Measurements from ENCODE around the gene PRDM15.

Gene PRDM15

GRCh38 chr21:41892726-41893125 is 13.6 kb upstream of the PRDM15 start:
- no peak overlapping the region for H3K27ac ChIP-seq (ENCODE audit: low read length)
- H3K9me3 ChIP-seq (ENCODE audit: control insufficient read depth, low read depth, low read length) = no peaks in the 10 kb centered on the region
- H3K4me3 ChIP-seq (ENCODE audit: low read length) = no peak overlapping the region
- H3K27me3 ChIP-seq (ENCODE audit: control insufficient read depth, insufficient read depth, low read length) = no peaks in the 10 kb centered on the region
- H3K36me3 ChIP-seq (ENCODE audit: control insufficient read depth, low read depth, low read length) = no peaks in the 10 kb centered on the region
- H3K4me1 ChIP-seq (ENCODE audit: control insufficient read depth, low read depth, low read length) = peaks cover 18% of the 10 kb centered on the region
- H3K9ac ChIP-seq (ENCODE audit: low read length) = no peak overlapping the region

GRCh38 chr21:41891132-41891531 is 12.0 kb upstream of the PRDM15 start:
- no peak overlapping the region for H3K9ac ChIP-seq (ENCODE audit: low read length)
- H3K4me1 ChIP-seq (ENCODE audit: control insufficient read depth, low read depth, low read length) = peaks cover 4% of the 10 kb centered on the region
- no peaks in the 10 kb centered on the region for H3K36me3 ChIP-seq (ENCODE audit: control insufficient read depth, low read depth, low read length)
- no peaks in the 10 kb centered on the region for H3K27me3 ChIP-seq (ENCODE audit: control insufficient read depth, insufficient read depth, low read length)
- no peaks in the 10 kb centered on the region for H3K9me3 ChIP-seq (ENCODE audit: control insufficient read depth, low read depth, low read length)
- no peak overlapping the region for H3K27ac ChIP-seq (ENCODE audit: low read length)
- no peak overlapping the region for H3K4me3 ChIP-seq (ENCODE audit: low read length)

GRCh38 chr21:41890355-41890754 is 11.2 kb upstream of the PRDM15 start:
- Histone ChIP-seq H3K9me3 (ENCODE audit: control insufficient read depth, low read depth, low read length) (no peaks in the 10 kb centered on the region), H3K36me3 (ENCODE audit: control insufficient read depth, low read depth, low read length) (no peaks in the 10 kb centered on the region), H3K27me3 (ENCODE audit: control insufficient read depth, insufficient read depth, low read length) (no peaks in the 10 kb centered on the region), H3K27ac (ENCODE audit: low read length) (no peak overlapping the region), H3K9ac (ENCODE audit: low read length) (no peak overlapping the region), H3K4me3 (ENCODE audit: low read length) (no peak overlapping the region), H3K4me1 (ENCODE audit: control insufficient read depth, low read depth, low read length) (peaks cover 3% of the 10 kb centered on the region)

DNA sequence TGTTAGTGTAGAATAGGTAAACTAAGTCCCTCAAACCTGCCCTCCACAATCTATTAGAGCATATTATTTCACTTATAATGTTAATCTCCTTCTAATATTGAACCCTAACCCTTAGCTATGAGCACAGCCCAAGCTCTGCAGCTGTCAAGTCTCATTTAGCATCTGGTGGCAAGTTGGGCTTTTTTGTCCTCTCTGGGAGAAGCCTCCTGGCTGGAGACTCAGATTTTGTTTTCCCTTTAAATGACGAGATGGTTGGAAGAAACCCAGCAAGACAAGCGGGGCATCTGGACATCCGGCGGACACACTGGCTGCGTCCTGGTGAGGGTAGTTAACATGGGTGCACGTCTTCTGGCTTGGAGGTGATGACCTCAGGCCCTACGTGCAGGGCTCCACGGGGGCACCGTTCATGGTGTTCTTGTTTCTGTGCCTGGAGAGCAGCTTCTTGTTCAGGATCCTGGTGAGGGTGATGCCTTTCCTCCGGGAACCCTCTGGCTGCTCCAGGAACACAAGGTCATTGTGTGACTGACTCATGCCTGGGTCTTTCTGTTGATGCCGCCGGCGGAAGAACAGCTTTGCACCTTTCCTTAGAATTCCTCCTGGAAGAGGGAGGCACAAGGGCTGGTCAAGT is 9.7 kb upstream of the PRDM15 start:
- Histone ChIP-seq H3K9ac (ENCODE audit: low read length) (no peak overlapping the region), H3K4me1 (ENCODE audit: control insufficient read depth, low read depth, low read length) (peaks cover 8% of the 10 kb centered on the region), H3K4me3 (ENCODE audit: low read length) (no peak overlapping the region)

GRCh38 chr21:41887667-41888066 is 8.5 kb upstream of the PRDM15 start:
- no peak overlapping the region for H3K27ac ChIP-seq (ENCODE audit: low read length)
- no peaks in the 10 kb centered on the region for H3K9me3 ChIP-seq (ENCODE audit: control insufficient read depth, low read depth, low read length)
- no peak overlapping the region for H3K4me3 ChIP-seq (ENCODE audit: low read length)
- peaks cover 8% of the 10 kb centered on the region for H3K4me1 ChIP-seq (ENCODE audit: control insufficient read depth, low read depth, low read length)
- no peaks in the 10 kb centered on the region for H3K36me3 ChIP-seq (ENCODE audit: control insufficient read depth, low read depth, low read length)
- H3K27me3 ChIP-seq (ENCODE audit: control insufficient read depth, insufficient read depth, low read length) = no peaks in the 10 kb centered on the region
- H3K9ac ChIP-seq (ENCODE audit: low read length) = no peak overlapping the region

More for the DNA sequence above, 9.7 kb upstream of the PRDM15 start:
- Histone ChIP-seq H3K27me3 (ENCODE audit: control insufficient read depth, insufficient read depth, low read length) (no peaks in the 10 kb centered on the region), H3K36me3 (ENCODE audit: control insufficient read depth, low read depth, low read length) (no peaks in the 10 kb centered on the region), H3K9me3 (ENCODE audit: control insufficient read depth, low read depth, low read length) (no peaks in the 10 kb centered on the region), H3K27ac (ENCODE audit: low read length) (no peak overlapping the region)

- no peak overlapping the region for H3K9ac ChIP-seq (ENCODE audit: low read length)
- peaks cover 8% of the 10 kb centered on the region for H3K4me1 ChIP-seq (ENCODE audit: control insufficient read depth, low read depth, low read length)
- H3K9me3 ChIP-seq (ENCODE audit: control insufficient read depth, low read depth, low read length) = no peaks in the 10 kb centered on the region
- H3K27ac ChIP-seq (ENCODE audit: low read length) = no peak overlapping the region
- H3K4me3 ChIP-seq (ENCODE audit: low read length) = no peak overlapping the region
- H3K36me3 ChIP-seq (ENCODE audit: control insufficient read depth, low read depth, low read length) = no peaks in the 10 kb centered on the region
- no peaks in the 10 kb centered on the region for H3K27me3 ChIP-seq (ENCODE audit: control insufficient read depth, insufficient read depth, low read length)
Observed at GRCh38 chr21:41886328-41886727, 7.2 kb upstream of the PRDM15 start.

DNA sequence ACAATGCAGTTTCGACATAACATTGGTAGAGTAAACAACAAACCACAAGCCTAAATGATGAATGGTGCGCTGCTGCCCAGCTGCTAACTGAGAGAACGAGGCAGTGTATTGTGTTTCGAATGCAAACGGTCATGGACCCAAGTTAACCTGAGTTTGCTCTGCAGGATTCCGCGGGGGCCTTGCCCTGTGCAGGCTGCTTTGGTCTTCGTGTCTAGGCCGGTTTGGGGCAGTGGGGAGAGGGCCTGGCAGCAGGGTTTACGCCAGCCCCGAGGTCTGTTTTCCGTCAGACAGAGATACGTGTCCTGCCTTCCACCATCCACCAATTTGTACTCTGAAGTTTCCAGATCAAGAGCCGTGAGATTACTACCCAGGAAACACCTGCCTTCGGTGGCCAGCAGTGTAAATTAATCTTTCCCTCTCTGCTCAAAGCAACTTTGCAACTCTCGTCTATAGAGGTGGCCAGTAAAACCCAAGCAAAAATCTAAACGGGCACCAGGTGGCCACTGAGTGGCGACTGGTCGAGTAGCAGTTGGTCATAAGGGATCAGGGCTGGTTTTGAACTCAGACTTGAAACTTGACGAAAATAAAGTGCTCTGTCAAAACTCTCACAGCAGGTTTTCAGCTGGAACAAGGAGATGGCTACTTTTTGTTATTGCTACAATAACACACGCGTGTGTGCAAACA is 6.3 kb upstream of the PRDM15 start:
- no peak overlapping the region for H3K27ac ChIP-seq (ENCODE audit: low read length)
- H3K27me3 ChIP-seq (ENCODE audit: control insufficient read depth, insufficient read depth, low read length) = no peaks in the 10 kb centered on the region
- no peaks in the 10 kb centered on the region for H3K36me3 ChIP-seq (ENCODE audit: control insufficient read depth, low read depth, low read length)
- H3K9me3 ChIP-seq (ENCODE audit: control insufficient read depth, low read depth, low read length) = no peaks in the 10 kb centered on the region
- peaks cover 8% of the 10 kb centered on the region for H3K4me1 ChIP-seq (ENCODE audit: control insufficient read depth, low read depth, low read length)
- H3K4me3 ChIP-seq (ENCODE audit: low read length) = no peak overlapping the region
- no peak overlapping the region for H3K9ac ChIP-seq (ENCODE audit: low read length)

DNA sequence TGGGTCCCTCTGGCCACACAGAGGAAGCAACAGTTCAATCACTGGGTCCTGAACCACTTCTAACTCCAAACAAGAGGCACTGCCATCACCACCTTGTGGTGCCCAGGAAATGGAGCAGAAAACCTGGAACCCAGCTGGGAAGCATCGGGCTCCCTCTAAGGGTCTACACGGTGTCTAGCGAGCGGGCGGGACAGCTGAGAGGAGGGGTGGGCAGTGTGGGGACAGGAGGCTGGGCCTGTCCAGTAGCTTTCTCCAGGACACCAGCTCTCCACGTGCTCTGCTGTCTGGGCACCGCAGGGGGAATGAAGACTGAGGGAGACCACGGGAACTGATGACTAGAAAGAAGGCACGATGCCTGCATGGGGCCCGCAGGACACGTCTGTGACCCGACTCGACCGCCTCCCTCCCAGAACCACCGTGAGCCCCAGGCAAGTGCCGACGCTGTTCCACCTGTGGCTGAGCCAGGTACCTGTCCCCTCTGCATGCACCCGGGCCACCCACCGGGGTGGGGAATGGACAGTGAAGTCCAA is 5.4 kb upstream of the PRDM15 start:
- H3K9ac ChIP-seq (ENCODE audit: low read length) = no peak overlapping the region
- H3K27me3 ChIP-seq (ENCODE audit: control insufficient read depth, insufficient read depth, low read length) = no peaks in the 10 kb centered on the region
- no peak overlapping the region for H3K27ac ChIP-seq (ENCODE audit: low read length)

DNA sequence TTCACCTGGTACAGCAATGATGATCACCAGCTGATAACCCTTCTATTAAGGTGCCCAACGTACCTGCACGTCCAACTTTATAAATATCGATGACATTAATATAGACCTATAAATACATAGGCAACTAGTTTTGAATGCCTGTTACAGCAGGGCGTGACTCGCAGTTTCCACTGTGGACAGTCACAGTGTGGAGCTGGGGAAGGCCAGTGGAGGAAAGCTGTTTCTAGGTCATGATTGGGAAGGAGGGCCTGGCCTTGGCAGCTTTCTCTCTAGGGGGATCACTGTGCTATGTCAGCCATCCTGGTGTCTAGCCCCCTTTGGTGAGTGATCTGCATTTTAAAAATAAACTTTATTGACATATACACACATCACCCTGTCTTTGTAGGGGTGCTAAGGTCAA is 4.4 kb upstream of the PRDM15 start:
- Histone ChIP-seq H3K27me3 (ENCODE audit: control insufficient read depth, insufficient read depth, low read length) (no peaks in the 10 kb centered on the region), H3K36me3 (ENCODE audit: control insufficient read depth, low read depth, low read length) (no peaks in the 10 kb centered on the region)

More for the DNA sequence above, 5.4 kb upstream of the PRDM15 start:
- H3K36me3 ChIP-seq (ENCODE audit: control insufficient read depth, low read depth, low read length) = no peaks in the 10 kb centered on the region
- H3K9me3 ChIP-seq (ENCODE audit: control insufficient read depth, low read depth, low read length) = no peaks in the 10 kb centered on the region
- peaks cover 8% of the 10 kb centered on the region for H3K4me1 ChIP-seq (ENCODE audit: control insufficient read depth, low read depth, low read length)
- H3K4me3 ChIP-seq (ENCODE audit: low read length) = no peak overlapping the region

GRCh38 chr21:41881051-41881450 is 1.9 kb upstream of the PRDM15 start:
- Histone ChIP-seq H3K27ac (ENCODE audit: low read length) (no peak overlapping the region), H3K4me1 (ENCODE audit: control insufficient read depth, low read depth, low read length) (peaks cover 15% of the 10 kb centered on the region), H3K4me3 (ENCODE audit: low read length) (no peak overlapping the region), H3K36me3 (ENCODE audit: control insufficient read depth, low read depth, low read length) (no peaks in the 10 kb centered on the region), H3K27me3 (ENCODE audit: control insufficient read depth, insufficient read depth, low read length) (no peaks in the 10 kb centered on the region), H3K9ac (ENCODE audit: low read length) (no peak overlapping the region), H3K9me3 (ENCODE audit: control insufficient read depth, low read depth, low read length) (no peaks in the 10 kb centered on the region)

More for the DNA sequence above, 4.4 kb upstream of the PRDM15 start:
- H3K27ac ChIP-seq (ENCODE audit: low read length) = no peak overlapping the region
- H3K4me3 ChIP-seq (ENCODE audit: low read length) = no peak overlapping the region
- H3K4me1 ChIP-seq (ENCODE audit: control insufficient read depth, low read depth, low read length) = peaks cover 8% of the 10 kb centered on the region
- no peak overlapping the region for H3K9ac ChIP-seq (ENCODE audit: low read length)
- H3K9me3 ChIP-seq (ENCODE audit: control insufficient read depth, low read depth, low read length) = no peaks in the 10 kb centered on the region

GRCh38 chr21:41880153-41880552 is 1.0 kb upstream of the PRDM15 start:
- no peaks in the 10 kb centered on the region for H3K36me3 ChIP-seq (ENCODE audit: control insufficient read depth, low read depth, low read length)
- no peak overlapping the region for H3K27ac ChIP-seq (ENCODE audit: low read length)
- no peaks in the 10 kb centered on the region for H3K27me3 ChIP-seq (ENCODE audit: control insufficient read depth, insufficient read depth, low read length)
- no peak overlapping the region for H3K4me3 ChIP-seq (ENCODE audit: low read length)
- no peak overlapping the region for H3K9ac ChIP-seq (ENCODE audit: low read length)
- peaks cover 10% of the 10 kb centered on the region for H3K4me1 ChIP-seq (ENCODE audit: control insufficient read depth, low read depth, low read length)
- H3K9me3 ChIP-seq (ENCODE audit: control insufficient read depth, low read depth, low read length) = no peaks in the 10 kb centered on the region

- peak overlapping the region; percentile 65 for H3K9ac ChIP-seq (ENCODE audit: low read length)
Observed at GRCh38 chr21:41878831-41879189, 334 bp downstream of the PRDM15 start.

More at GRCh38 chr21:41878831-41879189, 334 bp downstream of the PRDM15 start:
- Histone ChIP-seq H3K27me3 (ENCODE audit: control insufficient read depth, insufficient read depth, low read length) (no peaks in the 10 kb centered on the region), H3K27ac (ENCODE audit: low read length) (no peak overlapping the region), H3K36me3 (ENCODE audit: control insufficient read depth, low read depth, low read length) (no peaks in the 10 kb centered on the region), H3K9me3 (ENCODE audit: control insufficient read depth, low read depth, low read length) (no peaks in the 10 kb centered on the region), H3K4me3 (ENCODE audit: low read length) (peak overlapping the region; percentile 70), H3K4me1 (ENCODE audit: control insufficient read depth, low read depth, low read length) (peaks cover 7% of the 10 kb centered on the region)
